ENCODE results near the gene CTBP1.
"Not testable (repeated sequence)": the region's sequence is repeated elsewhere in the genome, so short reads cannot be mapped to it uniquely, and the experiment has no call there.

The CTBP1 gene

GRCh38 chr4:1248245-1249147 lies at the start of gene CTBP1:
TSS of gene CTBP1 (minus strand) at chr4:1249130. CDS start at chr4:1241331, 7,799 bp downstream.
- peak; percentile 62 to 72 for DNase-seq (ENCODE audit: low read depth in 2 of 2)

GRCh38 chr4:1298461-1298860 lies 49.5 kb upstream of the CTBP1 start:
- no peak for DNase-seq (ENCODE audit: low read depth in 2 of 2)

GRCh38 chr4:1297456-1298325 lies 48.8 kb upstream of the CTBP1 start:
- no peak for DNase-seq (ENCODE audit: low read depth in 2 of 2)

- DNase-seq (ENCODE audit: low read depth in 2 of 2) = no peak
Measured at GRCh38 chr4:1297023-1297395, 48.1 kb upstream of the CTBP1 start.

GRCh38 chr4:1296324-1297022 lies 47.5 kb upstream of the CTBP1 start:
- DNase-seq (ENCODE audit: low read depth in 2 of 2) = no peak

- no peak for DNase-seq (ENCODE audit: low read depth in 2 of 2)
Measured at GRCh38 chr4:1295405-1296055, 46.6 kb upstream of the CTBP1 start.

- DNase-seq (ENCODE audit: low read depth in 2 of 2) = no peak
Measured at GRCh38 chr4:1294891-1295290, 46.0 kb upstream of the CTBP1 start.

- no peak for DNase-seq (ENCODE audit: low read depth in 2 of 2)
Measured at GRCh38 chr4:1294424-1294823, 45.5 kb upstream of the CTBP1 start.

GRCh38 chr4:1293991-1294390 lies 45.1 kb upstream of the CTBP1 start:
- DNase-seq (ENCODE audit: low read depth in 2 of 2) = no peak

GRCh38 chr4:1293531-1293941 lies 44.6 kb upstream of the CTBP1 start:
- DNase-seq (ENCODE audit: low read depth in 2 of 2) = no peak

- not testable (repeated sequence) for DNase-seq (ENCODE audit: low read depth in 2 of 2)
Measured at GRCh38 chr4:1292703-1293011, 43.7 kb upstream of the CTBP1 start.

GRCh38 chr4:1291996-1292702 lies 43.2 kb upstream of the CTBP1 start:
- DNase-seq (ENCODE audit: low read depth in 2 of 2) = no peak

- no peak for DNase-seq (ENCODE audit: low read depth in 2 of 2)
Measured at GRCh38 chr4:1291091-1291490, 42.2 kb upstream of the CTBP1 start.

GRCh38 chr4:1290165-1290977 lies 41.4 kb upstream of the CTBP1 start:
- no peak for DNase-seq (ENCODE audit: low read depth in 2 of 2)

GRCh38 chr4:1289207-1290164 lies 40.6 kb upstream of the CTBP1 start, which contains the start of gene MAEA:
TSS of gene MAEA (plus strand) at chr4:1289891. CDS start at chr4:1289914, 23 bp downstream.
- peak; percentile 95 to 97 for DNase-seq (ENCODE audit: low read depth in 2 of 2)

GRCh38 chr4:1288786-1289185 lies 39.9 kb upstream of the CTBP1 start:
- DNase-seq (ENCODE audit: low read depth in 2 of 2) = no peak

GRCh38 chr4:1285790-1286553 lies 37.0 kb upstream of the CTBP1 start:
- DNase-seq (ENCODE audit: low read depth in 2 of 2) = peak in 1 of 2 donors; percentile 39

- DNase-seq (ENCODE audit: low read depth in 2 of 2) = no peak
Measured at GRCh38 chr4:1285151-1285789, 36.3 kb upstream of the CTBP1 start.
